SK-N-MC (cell line): Measurements from ENCODE around the gene SH3GL3.

Source experiments
- EZH2 ChIP-seq: fragments of 200-600 bp; sonication (generic); IDR thresholded peaks from one replicate; pipeline ENCODE4 v1.6.1; 2017; ENCODE audit warnings: antibody characterized with exemption
- FOXP2 ChIP-seq: optimal IDR thresholded peaks from 2 replicates; pipeline ENCODE3; 2011; ENCODE audit warnings: mild to moderate bottlenecking, moderate library complexity; ENCODE audit not compliant: insufficient read depth; ENCODE audit errors: extremely low read length, control extremely low read depth
- POLR2AphosphoS5 ChIP-seq: IDR thresholded peaks from 2 replicates; pipeline ENCODE4 v1.6.1; 2012; ENCODE audit warnings: mild to moderate bottlenecking, low read depth, low read length, borderline replicate concordance

GRCh38 chr15:83571820-83572707 is 124.9 kb downstream of the SH3GL3 start:
- no peak for TF ChIP-seq POLR2AphosphoS5
- TF ChIP-seq EZH2, result no peak
- no peak for TF ChIP-seq FOXP2
